Islet of Langerhans (tissue), 1 donor: ENCODE measurements around the gene ARMC7.
"Not testable (repeated sequence)": the region's sequence is repeated elsewhere in the genome, so short reads cannot be mapped to it uniquely, and the experiment has no call there.

Source experiments
- FAIRE-seq: peaks from one replicate; lab custom pipeline; 2011; peaks lifted over from hg19 to GRCh38; lab: Jason Lieb, UNC

The ARMC7 gene

GRCh38 chr17:75154195-75155106, 44.7 kb downstream of the ARMC7 start, which contains the start of gene JPT1:
TSS of gene JPT1 (minus strand) at chr17:75154512. CDS start at chr17:75154397, 115 bp downstream.
- no peak for FAIRE-seq

DNA sequence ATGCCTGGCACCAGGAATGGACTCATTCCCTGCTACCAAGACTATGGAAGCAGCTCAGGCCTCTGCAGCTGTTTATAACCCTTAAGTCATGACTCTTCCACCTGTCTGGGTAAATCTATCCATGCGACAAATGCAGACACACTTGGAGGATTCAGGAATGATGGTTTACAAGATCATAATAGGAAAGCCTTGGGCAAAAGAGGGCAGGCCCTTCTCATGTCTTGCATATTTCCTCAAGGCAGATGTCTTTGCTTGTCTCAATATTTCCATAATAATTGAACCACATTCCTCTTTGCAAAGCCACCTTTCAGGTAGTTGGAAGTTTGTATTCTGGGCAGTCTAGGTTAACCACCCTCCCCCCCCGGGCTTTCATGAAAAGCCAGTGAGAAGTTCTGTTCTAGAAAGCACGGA, 45.4 kb downstream of the ARMC7 start:
- no peak for FAIRE-seq

GRCh38 chr17:75158480-75158879, 48.7 kb downstream of the ARMC7 start:
- FAIRE-seq: not testable (repeated sequence)

GRCh38 chr17:75159196-75160031, 49.6 kb downstream of the ARMC7 start:
- no peak for FAIRE-seq

DNA sequence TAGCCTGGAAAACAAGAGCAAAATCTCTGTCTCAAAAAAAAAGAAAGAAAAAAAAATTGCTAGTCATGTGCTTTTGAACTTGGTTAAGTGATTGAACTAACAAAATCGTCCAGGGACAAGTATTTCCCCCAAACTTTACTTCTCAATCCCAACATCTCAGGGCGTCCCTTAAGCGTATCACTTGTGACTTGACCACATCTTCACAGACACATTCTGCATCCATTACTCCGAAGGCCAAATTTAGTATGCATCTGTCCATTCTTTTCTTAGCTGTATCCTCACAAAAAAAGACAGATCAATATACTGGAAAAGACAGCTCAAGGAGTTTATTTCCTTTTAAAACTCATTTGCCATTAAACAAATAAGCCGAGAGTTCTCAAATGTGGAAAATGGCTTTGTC, 50.4 kb downstream of the ARMC7 start:
- no peak for FAIRE-seq

- FAIRE-seq: no peak
Measured at GRCh38 chr17:75163074-75163473, 53.3 kb downstream of the ARMC7 start.

DNA sequence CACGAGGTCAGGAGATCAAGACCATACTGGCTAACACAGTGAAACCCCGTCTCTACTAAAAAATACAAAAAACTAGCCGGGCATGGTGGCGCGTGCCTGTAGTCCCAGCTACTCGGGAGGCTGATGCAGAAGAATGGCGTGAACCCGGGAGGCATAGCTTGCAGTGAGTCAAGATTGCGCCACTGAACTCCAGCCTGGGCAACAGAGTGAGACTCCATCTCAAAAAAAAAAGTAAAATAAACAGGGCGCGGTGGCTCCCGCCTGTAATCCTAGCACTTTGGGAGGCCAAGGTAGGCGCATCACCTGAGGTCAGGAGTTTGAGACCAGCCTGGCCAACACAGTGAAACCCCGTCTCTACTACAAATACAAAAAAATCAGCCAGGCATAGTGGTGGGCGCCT, 54.8 kb downstream of the ARMC7 start:
- not testable (repeated sequence) for FAIRE-seq

GRCh38 chr17:75168998-75169397, 59.2 kb downstream of the ARMC7 start:
- FAIRE-seq: no peak

- no peak for FAIRE-seq
Measured at GRCh38 chr17:75173526-75173925, 63.8 kb downstream of the ARMC7 start.

DNA sequence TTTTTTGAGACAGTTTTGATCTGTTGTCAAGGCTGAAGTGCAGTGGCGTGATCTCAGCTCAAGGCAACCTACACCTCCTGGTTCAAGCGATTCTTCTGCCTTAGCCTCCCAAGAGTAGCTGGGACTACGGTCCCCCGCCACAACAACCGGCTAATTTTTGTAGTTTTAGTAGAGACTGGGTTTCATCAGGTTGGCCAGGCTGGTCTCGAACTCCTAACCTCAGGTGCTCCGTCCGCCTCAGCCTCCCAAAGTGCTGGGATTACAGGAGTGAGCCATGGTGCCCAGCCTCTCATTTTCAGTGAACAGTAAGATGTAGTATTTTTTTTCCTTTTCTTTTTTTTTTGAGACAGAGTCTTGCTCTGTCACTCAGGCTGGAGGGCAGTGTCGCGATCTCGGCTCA, 65.2 kb downstream of the ARMC7 start:
- FAIRE-seq: no peak

- FAIRE-seq: no peak
Measured at GRCh38 chr17:75176625-75177024, 66.9 kb downstream of the ARMC7 start.

DNA sequence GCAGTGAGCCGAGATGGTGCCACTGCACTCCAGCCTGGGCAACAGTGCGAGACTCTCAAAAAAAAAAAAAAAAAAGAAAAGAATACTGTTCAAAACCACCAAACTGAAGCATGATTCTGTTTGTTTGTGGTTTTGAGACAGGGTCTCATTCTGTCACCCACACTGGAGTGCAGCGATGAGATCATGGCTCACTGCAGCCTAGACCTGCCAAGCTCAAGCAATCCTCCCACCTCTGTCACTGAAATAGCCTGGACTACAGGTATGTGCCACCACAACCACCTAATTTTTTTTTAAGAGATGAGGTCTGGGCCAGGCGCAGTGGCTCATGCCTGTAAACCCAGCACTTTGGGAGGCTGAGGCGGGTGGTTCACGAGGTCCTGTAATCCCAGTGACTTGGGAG, 68.7 kb downstream of the ARMC7 start:
- FAIRE-seq: no peak
